Astrocyte (in vitro differentiated cells and primary cell): ENCODE measurements around the gene EIF4E1B. TPM values are rescaled to one million over a fixed set of nuclear protein-coding genes. Genes with fewer than 3 reads are reported as not detected.

Experiments
- DNase-seq: peaks from one replicate; pipeline ENCODE4 v3.0.0-alpha.2; 2010; ENCODE audit warnings: low read depth
- FAIRE-seq: peaks from 2 replicates; lab custom pipeline; 2011; peaks lifted over from hg19 to GRCh38; lab: Jason Lieb, UNC
- H2AFZ ChIP-seq: 2 replicates; pipeline ENCODE4 v1.6.0; 2012; ENCODE audit warnings: low read depth, low read length, inconsistent platforms
- H3K27ac ChIP-seq: 2 replicates; pipeline ENCODE4 v1.5.1; 2011; ENCODE audit warnings: low read depth, low read length, inconsistent platforms
- H3K27me3 ChIP-seq: 2 replicates; pipeline ENCODE4 v1.6.0; 2011; ENCODE audit warnings: low read length, inconsistent platforms; ENCODE audit not compliant: insufficient read depth
- H3K36me3 ChIP-seq: 2 replicates; pipeline ENCODE4 v1.5.1; 2011; ENCODE audit warnings: low read length, inconsistent platforms; ENCODE audit not compliant: insufficient read depth
- H3K4me1 ChIP-seq: 2 replicates; pipeline ENCODE4 v1.5.1; 2011; ENCODE audit warnings: low read length, inconsistent platforms; ENCODE audit not compliant: insufficient read depth
- H3K4me2 ChIP-seq: 2 replicates; pipeline ENCODE4 v1.6.0; 2012; ENCODE audit warnings: low read length, inconsistent platforms
- H3K4me3 ChIP-seq: 2 replicates; pipeline ENCODE4 v1.5.1; 2011; ENCODE audit warnings: low read depth, mild to moderate bottlenecking, low read length, inconsistent platforms; ENCODE audit not compliant: insufficient read depth
- H3K79me2 ChIP-seq: 2 replicates; pipeline ENCODE4 v1.6.0; 2012; ENCODE audit warnings: mild to moderate bottlenecking, low read length, inconsistent platforms; ENCODE audit not compliant: insufficient read depth
- H3K9ac ChIP-seq: 2 replicates; pipeline ENCODE4 v1.6.0; 2012; ENCODE audit warnings: mild to moderate bottlenecking, low read length, inconsistent platforms
- H3K9me3 ChIP-seq: 2 replicates; pipeline ENCODE4 v1.5.1; 2012; ENCODE audit warnings: low read depth, mild to moderate bottlenecking, low read length, inconsistent platforms; ENCODE audit not compliant: insufficient read depth
- H4K20me1 ChIP-seq: 2 replicates; pipeline ENCODE4 v1.6.0; 2012; ENCODE audit warnings: low read length, inconsistent platforms; ENCODE audit not compliant: insufficient read depth
- H3K27ac Mint-ChIP-seq: one replicate; pipeline ENCODE4 v1.8.0; 2021; ENCODE audit warnings: mild to moderate bottlenecking, mixed read lengths; ENCODE audit not compliant: unreplicated experiment
- H3K27me3 Mint-ChIP-seq: one replicate; pipeline ENCODE4 v1.8.0; 2021; ENCODE audit warnings: low read depth, mixed read lengths; ENCODE audit not compliant: unreplicated experiment
- H3K36me3 Mint-ChIP-seq: one replicate; pipeline ENCODE4 v1.8.0; 2021; ENCODE audit warnings: low read depth, mixed read lengths; ENCODE audit not compliant: unreplicated experiment
- H3K4me1 Mint-ChIP-seq: one replicate; pipeline ENCODE4 v1.8.0; 2021; ENCODE audit warnings: low read depth, mixed read lengths; ENCODE audit not compliant: unreplicated experiment
- H3K4me3 Mint-ChIP-seq: one replicate; pipeline ENCODE4 v1.8.0; 2021; ENCODE audit warnings: mild to moderate bottlenecking, moderate library complexity, mixed read lengths; ENCODE audit not compliant: unreplicated experiment
- H3K9me3 Mint-ChIP-seq: one replicate; pipeline ENCODE4 v1.8.0; 2021; ENCODE audit warnings: mild to moderate bottlenecking, mixed read lengths; ENCODE audit not compliant: unreplicated experiment
- CTCF ChIP-seq: IDR thresholded peaks from 2 replicates; pipeline ENCODE4 v1.5.1; 2011; ENCODE audit warnings: low read depth, mild to moderate bottlenecking, inconsistent platforms, low read length, moderate library complexity; ENCODE audit not compliant: insufficient read depth
- EZH2 ChIP-seq: IDR thresholded peaks from 2 replicates; pipeline ENCODE4 v1.6.1; 2012; ENCODE audit warnings: mild to moderate bottlenecking, low read length, inconsistent platforms; ENCODE audit not compliant: insufficient read depth
- total RNA-seq: library from RNA; stranded (reverse); gene quantifications from 2 replicates; pipeline ENCODE4 v1.2.1, GENCODE V29; 2021

EIF4E1B gene
- total RNA-seq, 1 donor from 2014 or later = not detected

- no peak overlapping the region for H3K27ac ChIP-seq
- H3K4me1 ChIP-seq = no peaks in the 10 kb centered on the region
- no peaks in the 10 kb centered on the region for H3K79me2 ChIP-seq
- FAIRE-seq = no peak
- no peak overlapping the region for H3K4me2 ChIP-seq
- DNase-seq = no peak
- no peak overlapping the region for H3K4me3 ChIP-seq
- H3K27me3 ChIP-seq = peaks cover 45% of the 10 kb centered on the region
- peaks cover 65% of the 10 kb centered on the region for H3K27me3 Mint-ChIP-seq
- no peak overlapping the region for H2AFZ ChIP-seq
- H3K4me3 Mint-ChIP-seq = no peak overlapping the region
- no peak overlapping the region for H3K27ac Mint-ChIP-seq
- no peak overlapping the region for H3K9ac ChIP-seq
- H3K4me1 Mint-ChIP-seq = no peaks in the 10 kb centered on the region
- H3K9me3 ChIP-seq = no peaks in the 10 kb centered on the region
- H3K9me3 Mint-ChIP-seq = no peaks in the 10 kb centered on the region
- peaks cover 2% of the 10 kb centered on the region for H3K36me3 Mint-ChIP-seq
- H4K20me1 ChIP-seq = no peaks in the 10 kb centered on the region
- H3K36me3 ChIP-seq = no peaks in the 10 kb centered on the region
- TF ChIP-seq CTCF (no peak), EZH2 (no peak)
Observed at GRCh38 chr5:176690911-176691310, 60.4 kb downstream of the EIF4E1B start.

- Histone ChIP-seq H3K4me2 (no peak overlapping the region), H4K20me1 (no peaks in the 10 kb centered on the region), H3K9me3 (no peaks in the 10 kb centered on the region), H3K9ac (no peak overlapping the region), H3K36me3 (no peaks in the 10 kb centered on the region), H3K4me1 (no peaks in the 10 kb centered on the region), H3K4me3 (no peak overlapping the region), H3K27me3 (peaks cover 50% of the 10 kb centered on the region), H3K79me2 (no peaks in the 10 kb centered on the region), H2AFZ (no peak overlapping the region), H3K27ac (no peak overlapping the region)
- no peak overlapping the region for H3K27ac Mint-ChIP-seq
- FAIRE-seq (no peak), DNase-seq (no peak)
- H3K4me1 Mint-ChIP-seq = no peaks in the 10 kb centered on the region
- TF ChIP-seq EZH2 = no peak
- no peak for TF ChIP-seq CTCF
- H3K27me3 Mint-ChIP-seq = peaks cover 71% of the 10 kb centered on the region
- H3K9me3 Mint-ChIP-seq = no peaks in the 10 kb centered on the region
- no peak overlapping the region for H3K4me3 Mint-ChIP-seq
- peaks cover 2% of the 10 kb centered on the region for H3K36me3 Mint-ChIP-seq
Observed at GRCh38 chr5:176691524-176691923, 61.0 kb downstream of the EIF4E1B start.

- Histone ChIP-seq H3K36me3 (no peaks in the 10 kb centered on the region), H3K9me3 (no peaks in the 10 kb centered on the region), H3K27ac (no peak overlapping the region), H3K79me2 (no peaks in the 10 kb centered on the region), H3K27me3 (peaks cover 56% of the 10 kb centered on the region), H3K9ac (no peak overlapping the region), H3K4me1 (no peaks in the 10 kb centered on the region), H4K20me1 (no peaks in the 10 kb centered on the region), H2AFZ (no peak overlapping the region), H3K4me3 (no peak overlapping the region), H3K4me2 (no peak overlapping the region)
- no peaks in the 10 kb centered on the region for H3K9me3 Mint-ChIP-seq
- peaks cover 76% of the 10 kb centered on the region for H3K27me3 Mint-ChIP-seq
- H3K36me3 Mint-ChIP-seq = peaks cover 6% of the 10 kb centered on the region
- FAIRE-seq = no peak
- no peaks in the 10 kb centered on the region for H3K4me1 Mint-ChIP-seq
- no peak for DNase-seq
- H3K27ac Mint-ChIP-seq = no peak overlapping the region
- no peak overlapping the region for H3K4me3 Mint-ChIP-seq
- no peak for TF ChIP-seq CTCF
- no peak for TF ChIP-seq EZH2
Observed at GRCh38 chr5:176692326-176692725, 61.9 kb downstream of the EIF4E1B start.
